GM12878 (cell line): ENCODE measurements around the gene PCDH15. TPM values are rescaled to one million over a fixed set of nuclear protein-coding genes. Genes with fewer than 3 reads are reported as not detected.

ENCODE experiments used
- ATAC-seq: fragments of 200-7000 bp; cut with Tn5 transposase; 3 replicates; pipeline ENCODE4 v1.9.1; 2020; ENCODE audit warnings: mild to moderate bottlenecking, moderate library complexity
- BruUV-seq: library from RNA; stranded (reverse); fragments of 400-500 nt; replicated peaks from 2 replicates; lab custom pipeline; 2021; lab: Mats Ljungman, UMichigan
- CTCF ChIA-PET: fragments of 300-600 bp; sonication (Branson Sonifier 250); formaldehyde crosslinking; extraction: SDS; loops from one replicate; lab custom pipeline; 2021; ENCODE audit warnings: inconsistent platforms; lab: Yijun Ruan, JAX
- POLR2A ChIA-PET: fragments of 350-600 bp; formaldehyde crosslinking; extraction: SDS; loops from one replicate; lab custom pipeline; 2021; ENCODE audit warnings: inconsistent platforms; lab: Charles Lee
- RAD21 ChIA-PET: fragments of 300-600 bp; sonication (Branson Sonifier 250); formaldehyde crosslinking; loops from one replicate; lab custom pipeline; 2023; ENCODE audit warnings: antibody characterized with exemption; ENCODE audit not compliant: unreplicated experiment; lab: Charles Lee
- SMC1A ChIA-PET: fragments of 300-600 bp; sonication (Branson Sonifier 250); formaldehyde crosslinking; loops from one replicate; lab custom pipeline; 2023; ENCODE audit not compliant: unreplicated experiment, uncharacterized antibody; lab: Charles Lee
- DNase-seq: peaks from one replicate; pipeline ENCODE4 v3.0.0-alpha.2; 2011; ENCODE audit warnings: low read depth, low spot score
- FAIRE-seq: peaks from 3 replicates; lab custom pipeline; 2011; peaks lifted over from hg19 to GRCh38; lab: Jason Lieb, UNC
- H2AFZ ChIP-seq: 2 replicates; pipeline ENCODE4 v1.6.0; 2011; ENCODE audit warnings: low read depth, low read length, control low read depth; ENCODE audit not compliant: control insufficient read depth
- H3K27ac ChIP-seq: 2 replicates; pipeline ENCODE4 v1.5.1; 2011; ENCODE audit warnings: control low read depth; ENCODE audit not compliant: control insufficient read depth, insufficient read depth
- H3K27me3 ChIP-seq, 2 experiments: replicated peaks in 1 of 2; 2 replicates each; pipeline versions ENCODE4 v1.6.0 to v1.6.1; 2011; ENCODE audit warnings: low read length in 1 of 2; ENCODE audit not compliant: control insufficient read depth in 2 of 2, insufficient read depth in 2 of 2
- H3K36me3 ChIP-seq, 2 experiments: 2 replicates each; pipeline ENCODE4 v1.5.1; 2011; ENCODE audit warnings: low read length in 1 of 2; ENCODE audit not compliant: control insufficient read depth in 2 of 2, insufficient read depth in 2 of 2
- H3K4me1 ChIP-seq: 2 replicates; pipeline ENCODE4 v1.6.1; 2011; ENCODE audit warnings: mild to moderate bottlenecking, low read length, moderate library complexity, mixed read lengths; ENCODE audit not compliant: control insufficient read depth, insufficient read depth
- H3K4me2 ChIP-seq: 2 replicates; pipeline ENCODE4 v1.6.0; 2011; ENCODE audit warnings: control low read depth; ENCODE audit not compliant: control insufficient read depth, insufficient read depth
- H3K4me3 ChIP-seq: fragments of 200-600 bp; sonication (generic); 2 replicates; pipeline ENCODE4 v1.5.1; 2016
- H3K79me2 ChIP-seq: 2 replicates; pipeline ENCODE4 v1.6.0; 2011; ENCODE audit warnings: low read length; ENCODE audit not compliant: control insufficient read depth, insufficient read depth
- H3K9ac ChIP-seq: 2 replicates; pipeline ENCODE4 v1.8.0; 2011; ENCODE audit warnings: low read length, control low read depth, mixed read lengths; ENCODE audit not compliant: control insufficient read depth, insufficient read depth
- H3K9me3 ChIP-seq: replicated peaks from 3 replicates; pipeline ENCODE4 v1.5.1; 2011; ENCODE audit warnings: mild to moderate bottlenecking, low read length; ENCODE audit not compliant: control insufficient read depth, insufficient read depth
- H4K20me1 ChIP-seq: 2 replicates; pipeline ENCODE4 v1.6.0; 2011; ENCODE audit not compliant: control insufficient read depth, insufficient read depth
- CHD2 ChIP-seq: IDR thresholded peaks from 2 replicates; pipeline ENCODE4 v1.6.1; 2011; ENCODE audit warnings: low read depth, low read length, improper control_type of control experiment, borderline replicate concordance
- DPF2 ChIP-seq: fragments of 450-650 bp; IDR thresholded peaks from 2 replicates; pipeline ENCODE4 v1.6.1; 2017; ENCODE audit warnings: mild to moderate bottlenecking
- IKZF1 ChIP-seq: fragments of 450-650 bp; conservative IDR thresholded peaks from 2 replicates; pipeline ENCODE4 v1.6.1; 2017; ENCODE audit warnings: antibody characterized with exemption, mild to moderate bottlenecking
- KDM1A ChIP-seq: fragments of 200-600 bp; sonication (generic); IDR thresholded peaks from 2 replicates; pipeline ENCODE4 v1.6.1; 2016; ENCODE audit warnings: borderline replicate concordance
- NFXL1 ChIP-seq: fragments of 450-650 bp; IDR thresholded peaks from 2 replicates; pipeline ENCODE4 v1.6.1; 2017; ENCODE audit warnings: antibody characterized with exemption, mild to moderate bottlenecking, borderline replicate concordance
- SMC3 ChIP-seq: IDR thresholded peaks from 2 replicates; pipeline ENCODE4 v1.6.1; 2011; ENCODE audit warnings: low read length, improper control_type of control experiment, borderline replicate concordance
- SP1 ChIP-seq: IDR thresholded peaks from one replicate; pipeline ENCODE4 v1.6.1; 2011; ENCODE audit warnings: low read depth, low read length
- ZSCAN29 ChIP-seq: fragments of 450-650 bp; IDR thresholded peaks from 2 replicates; pipeline ENCODE4 v1.6.1; 2017; ENCODE audit warnings: mild to moderate bottlenecking, moderate library complexity
- WGBS: methylation state at CpG from one replicate; pipeline ENCODE4 v1.1.6; 2016; ENCODE audit warnings: low lambda C conversion rate; ENCODE audit not compliant: insufficient replicate concordance, insufficient coverage; ENCODE audit errors: missing lambda C conversion rate; 5-methylcytosine and 5-hydroxymethylcytosine counted together
- in situ Hi-C: fragments of 300-500 bp; cut with MboI; formaldehyde crosslinking; loops from 9 replicates; pipeline ENCODE4 v1.14.3; 2018; ENCODE audit warnings: mixed read lengths
- intact Hi-C: fragments of 100-400 bp; cut with micrococcal nuclease; formaldehyde crosslinking; loops from one replicate; pipeline ENCODE4 v1.14.2; 2022; ENCODE audit not compliant: unreplicated experiment
- polyA plus RNA-seq, 11 experiments: library from polyadenylated mRNA; depleted of rRNA in 4 of 11; unstranded in 6 of 11; stranded (reverse) in 5 of 11; fragments of >200 nt; fragmentation: Nextera tagmentation in 4 of 11; fragmentation: Illumina TruSeq in 1 of 11; extraction: Ambion mirVana in 4 of 11; extraction: Trizol in 1 of 11; gene quantifications; 1 replicate in 1 of 11; 2 replicates in 10 of 11; pipeline versions ENCODE4 v1.2.1 to v1.2.3, GENCODE V29; 2011 to 2016; ENCODE audit warnings: inconsistent platforms in 2 of 11, missing spikeins in 2 of 11, low read depth in 1 of 11
- total RNA-seq, 4 experiments: library from RNA; depleted of rRNA in 3 of 4; stranded (reverse); fragments of >200 nt in 3 of 4; fragmentation: Illumina TruSeq in 1 of 4; extraction: Trizol in 1 of 4; gene quantifications; 2 replicates each; pipeline versions ENCODE4 v1.2.1 to v1.2.3, GENCODE V29; 2013 to 2021
- TF ChIP-seq, protein P1 (sequence below): fragments of 450-650 bp; IDR thresholded peaks from 2 replicates; pipeline ENCODE4 v1.6.1; 2017; ENCODE audit warnings: mild to moderate bottlenecking, low read depth, inconsistent platforms; ENCODE audit not compliant: poor library complexity, severe bottlenecking

The PCDH15 gene
- total and polyA plus RNA-seq, 10 of the 15 experiments (the other 5 are each of a cell fraction or from before 2014, with no cell fraction given): 0.03 to 0.52 (median 0.07) TPM; not detected in 6

- no peak for ATAC-seq
- TF ChIP-seq KDM1A (no peak), DPF2 (no peak)
- no peak overlapping the region for H3K27ac ChIP-seq
- no peaks in the 10 kb centered on the region for H3K27me3 ChIP-seq
- intact Hi-C loops (no loop called here), in situ Hi-C loops (no loop called here)
- WGBS: 26% methylated on average over 3 of the region's 3 CpGs
- no peak overlapping the region for H3K9ac ChIP-seq
- no peak for DNase-seq
- no peaks in the 10 kb centered on the region for H3K36me3 ChIP-seq
- ChIA-PET POLR2A (no interaction called here), SMC1A (no interaction called here), CTCF (no interaction called here), RAD21 (no interaction called here)
- H3K9me3 ChIP-seq: no peaks in the 10 kb centered on the region
- no peak for FAIRE-seq
- H3K4me3 ChIP-seq: no peak overlapping the region
- no TSS peak for BruUV-seq
- H3K4me1 ChIP-seq: no peaks in the 10 kb centered on the region
- no peak overlapping the region for H2AFZ ChIP-seq
- no peaks in the 10 kb centered on the region for H3K79me2 ChIP-seq
- H4K20me1 ChIP-seq: no peaks in the 10 kb centered on the region
- H3K4me2 ChIP-seq: no peak overlapping the region
Measured at GRCh38 chr10:54531296-54531695, 269.7 kb downstream of the PCDH15 start.

DNA sequence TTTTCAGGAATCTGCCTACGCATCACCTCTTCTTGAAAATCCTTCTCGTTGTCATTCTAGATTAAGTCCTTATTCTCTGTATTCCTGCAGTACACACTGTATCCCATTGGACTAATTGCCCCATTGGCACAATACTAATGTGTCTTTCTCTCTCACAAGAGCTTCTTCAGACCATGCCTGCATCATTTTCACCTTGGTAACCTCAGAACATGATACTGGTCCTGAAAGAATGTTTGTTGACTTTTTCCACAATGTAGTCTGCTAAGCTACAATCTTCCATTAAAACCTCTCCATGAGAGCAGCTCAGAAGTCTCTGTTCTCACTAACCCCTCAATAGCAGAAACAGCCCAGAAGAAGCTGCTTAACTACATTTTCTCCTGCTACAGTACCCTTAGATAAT is 270.7 kb downstream of the PCDH15 start:
- ChIA-PET SMC1A (no interaction called here), CTCF (no interaction called here), POLR2A (no interaction called here), RAD21 (no interaction called here)
- no peak for DNase-seq
- intact Hi-C loops: no loop called here
- Histone ChIP-seq H3K4me1 (no peaks in the 10 kb centered on the region), H3K9ac (no peak overlapping the region), H2AFZ (no peak overlapping the region), H3K36me3 (no peaks in the 10 kb centered on the region), H4K20me1 (no peaks in the 10 kb centered on the region), H3K27me3 (no peaks in the 10 kb centered on the region), H3K4me3 (no peak overlapping the region), H3K27ac (no peak overlapping the region), H3K79me2 (no peaks in the 10 kb centered on the region), H3K4me2 (no peak overlapping the region), H3K9me3 (no peaks in the 10 kb centered on the region)
- in situ Hi-C loops: no loop called here
- TF ChIP-seq CHD2 (no peak), SP1 (no peak), ZSCAN29 (no peak), SMC3 (no peak), NFXL1 (no peak), IKZF1 (no peak)
- TF ChIP-seq, protein P1, sequence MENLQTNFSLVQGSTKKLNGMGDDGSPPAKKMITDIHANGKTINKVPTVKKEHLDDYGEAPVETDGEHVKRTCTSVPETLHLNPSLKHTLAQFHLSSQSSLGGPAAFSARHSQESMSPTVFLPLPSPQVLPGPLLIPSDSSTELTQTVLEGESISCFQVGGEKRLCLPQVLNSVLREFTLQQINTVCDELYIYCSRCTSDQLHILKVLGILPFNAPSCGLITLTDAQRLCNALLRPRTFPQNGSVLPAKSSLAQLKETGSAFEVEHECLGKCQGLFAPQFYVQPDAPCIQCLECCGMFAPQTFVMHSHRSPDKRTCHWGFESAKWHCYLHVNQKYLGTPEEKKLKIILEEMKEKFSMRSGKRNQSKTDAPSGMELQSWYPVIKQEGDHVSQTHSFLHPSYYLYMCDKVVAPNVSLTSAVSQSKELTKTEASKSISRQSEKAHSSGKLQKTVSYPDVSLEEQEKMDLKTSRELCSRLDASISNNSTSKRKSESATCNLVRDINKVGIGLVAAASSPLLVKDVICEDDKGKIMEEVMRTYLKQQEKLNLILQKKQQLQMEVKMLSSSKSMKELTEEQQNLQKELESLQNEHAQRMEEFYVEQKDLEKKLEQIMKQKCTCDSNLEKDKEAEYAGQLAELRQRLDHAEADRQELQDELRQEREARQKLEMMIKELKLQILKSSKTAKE: no peak
- no peak for FAIRE-seq
- WGBS: 0% methylated on average over 2 of the region's 2 CpGs
- BruUV-seq: no TSS peak
- ATAC-seq: no peak
